ENCODE data around the gene C1orf232. TPM values are rescaled to one million over a fixed set of nuclear protein-coding genes. Genes with fewer than 3 reads are reported as not detected.

Gene C1orf232
- total and polyA plus RNA-seq, 9 of the 15 experiments (the other 6 are each of a cell fraction or from before 2014, with no cell fraction given) = not detected

GRCh38 chr1:26203642-26204318 is 35.0 kb upstream of the C1orf232 start:
- H3K36me3 ChIP-seq (ENCODE audit: control insufficient read depth, insufficient read depth, low read length) = no peaks in the 10 kb centered on the region
- CTCF ChIA-PET (ENCODE audit: low intra/inter-chr PET ratio) = no interaction called here
- in situ Hi-C loops (cut with MboI) (no loop called here), intact Hi-C loops (cut with micrococcal nuclease) (no loop called here)
- no peak overlapping the region for H2AFZ ChIP-seq (ENCODE audit: low read depth, low read length)
- BruUV-seq (replicated peaks) = no TSS peak
- peaks cover 23 to 27% of the 10 kb centered on the region in 2 experiments for H3K4me1 ChIP-seq (replicated peaks in 1 of 2; ENCODE audit: control insufficient read depth in 2 of 2, insufficient read depth in 2 of 2, low read length in 2 of 2)
- H3K4me3 ChIP-seq = no peak overlapping the region
- no peaks in the 10 kb centered on the region for H4K20me1 ChIP-seq (replicated peaks; ENCODE audit: control insufficient read depth, insufficient read depth, low read length)
- H3K27me3 ChIP-seq (ENCODE audit: control insufficient read depth in 2 of 2, insufficient read depth in 2 of 2, low read length in 2 of 2) = no peaks in the 10 kb centered on the region
- 27% methylated on average over 9 of the region's 9 CpGs for WGBS (ENCODE audit: insufficient coverage, low coverage, missing lambda C conversion rate)
- ATAC-seq (no peak), FAIRE-seq (no peak), DNase-seq (ENCODE audit: extremely low read depth in 1 of 4, low spot score in 3 of 4) (peak in 1 of 4 experiments; percentile 43)
- H3K4me2 ChIP-seq (ENCODE audit: insufficient read depth, low read length) = no peak overlapping the region
- H3K9ac ChIP-seq (ENCODE audit: insufficient read depth in 1 of 2, low read depth in 2 of 2, low read length in 2 of 2) = peak overlapping the region in 1 of 2 experiments; percentile 45; a peak in 1 of 4 replicates
- POLR2A ChIA-PET = interaction anchor here (0.6 to 1.3 kb wide), 6 partner anchors 10 to 74 kb away, joined by 3 to 5 read pairs (median 4); no protein-coding TSS in a partner anchor
- H3K79me2 ChIP-seq (ENCODE audit: control insufficient read depth, insufficient read depth, low read length) = no peaks in the 10 kb centered on the region
- H3K27ac ChIP-seq (ENCODE audit: extremely low read depth, low read depth, low read length) = no peak overlapping the region
- no peaks in the 10 kb centered on the region for H3K9me3 ChIP-seq (replicated peaks; ENCODE audit: control insufficient read depth, insufficient read depth, low read depth, low read length)
- H3K9me1 ChIP-seq (ENCODE audit: control insufficient read depth, insufficient read depth, low read length) = no peaks in the 10 kb centered on the region
- TF ChIP-seq ETV1 (tag; conservative IDR thresholded peaks at IDR 0.05; ENCODE audit: low read depth) (no peak), TFAP4 (CRISPR knock-in tag; IDR thresholded peaks at IDR 0.05; ENCODE audit: borderline replicate concordance) (0 out of 2 replicates have a peak, but pooled peaks have one; percentile 19), RAD21 (CRISPR knock-in tag; conservative IDR thresholded peaks at IDR 0.05 in 1 of 2, IDR thresholded peaks at IDR 0.05 in 1 of 2) (peak in 1 of 2 experiments; percentile 58; a peak in 2 of 4 replicates), BACH1 (tag; IDR thresholded peaks at IDR 0.05) (no peak), ZBTB33 (CRISPR knock-in tag; IDR thresholded peaks at IDR 0.05) (peak; percentile 50; the same call in 1 of the 2 replicates), USF1 (CRISPR knock-in tag; IDR thresholded peaks at IDR 0.05) (no peak), SMAD2 (IDR thresholded peaks at IDR 0.05; ENCODE audit: low read depth, low read length) (no peak), HDAC8 (tag; IDR thresholded peaks at IDR 0.05) (no peak), MCM7 (IDR thresholded peaks at IDR 0.05) (no peak), ZNF778 (CRISPR knock-in tag; IDR thresholded peaks at IDR 0.05) (no peak)
- TF ChIP-seq, protein P1, sequence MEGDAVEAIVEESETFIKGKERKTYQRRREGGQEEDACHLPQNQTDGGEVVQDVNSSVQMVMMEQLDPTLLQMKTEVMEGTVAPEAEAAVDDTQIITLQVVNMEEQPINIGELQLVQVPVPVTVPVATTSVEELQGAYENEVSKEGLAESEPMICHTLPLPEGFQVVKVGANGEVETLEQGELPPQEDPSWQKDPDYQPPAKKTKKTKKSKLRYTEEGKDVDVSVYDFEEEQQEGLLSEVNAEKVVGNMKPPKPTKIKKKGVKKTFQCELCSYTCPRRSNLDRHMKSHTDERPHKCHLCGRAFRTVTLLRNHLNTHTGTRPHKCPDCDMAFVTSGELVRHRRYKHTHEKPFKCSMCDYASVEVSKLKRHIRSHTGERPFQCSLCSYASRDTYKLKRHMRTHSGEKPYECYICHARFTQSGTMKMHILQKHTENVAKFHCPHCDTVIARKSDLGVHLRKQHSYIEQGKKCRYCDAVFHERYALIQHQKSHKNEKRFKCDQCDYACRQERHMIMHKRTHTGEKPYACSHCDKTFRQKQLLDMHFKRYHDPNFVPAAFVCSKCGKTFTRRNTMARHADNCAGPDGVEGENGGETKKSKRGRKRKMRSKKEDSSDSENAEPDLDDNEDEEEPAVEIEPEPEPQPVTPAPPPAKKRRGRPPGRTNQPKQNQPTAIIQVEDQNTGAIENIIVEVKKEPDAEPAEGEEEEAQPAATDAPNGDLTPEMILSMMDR (IDR thresholded peaks at IDR 0.05 in 2 of 3, conservative IDR thresholded peaks at IDR 0.05 in 1 of 3; ENCODE audit: insufficient read depth in 2 of 3, low read depth in 1 of 3, low read length in 3 of 3) = peak; percentile 33 to 62 (median 58); a peak in 4 of 6 replicates
